ENCODE results near the gene INO80E.

INO80E gene
- long read RNA-seq, transcript INO80E-201 (6 exons, 1,489 nt) = major isoform, 7 of 21 reads
- long read RNA-seq, partial matches to known transcripts = 2 of 21 reads
- long read RNA-seq, other reads (novel, unspliced or antisense) = 5 of 21 reads

- H3K27me3 ChIP-seq (ENCODE audit: insufficient read depth, poor library complexity, severe bottlenecking) = no peaks in the 10 kb centered on the region
- TF ChIP-seq REST (IDR thresholded peaks at IDR 0.05; ENCODE audit: insufficient replicate concordance, low read depth) = peak; percentile 68
- no peak for TF ChIP-seq SPI1 (IDR thresholded peaks at IDR 0.05; ENCODE audit: borderline replicate concordance, low read depth)
- peak; percentile 51; the same call in 1 of the 2 replicates for TF ChIP-seq GABPA (IDR thresholded peaks at IDR 0.05; ENCODE audit: low read depth)
- TF ChIP-seq POLR2AphosphoS5 (IDR thresholded peaks at IDR 0.05; ENCODE audit: low read depth) = peak; percentile 73; the same call in 1 of the 2 replicates
- H3K27ac ChIP-seq (replicated peaks) = peak within 1 kb of the TSS; percentile 99
- peak; percentile 93 to 99 for DNase-seq (ENCODE audit: low read depth in 1 of 2, low spot score in 1 of 2)
- peak within 1 kb of the TSS; percentile 90 for H3K4me3 ChIP-seq (replicated peaks; ENCODE audit: insufficient read depth, low read length)
Measured at GRCh38 chr16:29995911-29996765, at the start of gene INO80E. TSS of gene INO80E (plus strand) at chr16:29996241. CDS start at chr16:29996311, 70 bp downstream.

GRCh38 chr16:29947897-29948296 is 48.1 kb upstream of the INO80E start:
- Histone ChIP-seq H3K27ac (replicated peaks) (no peak overlapping the region), H3K27me3 (ENCODE audit: insufficient read depth, poor library complexity, severe bottlenecking) (no peaks in the 10 kb centered on the region), H3K4me3 (replicated peaks; ENCODE audit: insufficient read depth, low read length) (no peak overlapping the region)
- DNase-seq (ENCODE audit: low read depth in 1 of 2, low spot score in 1 of 2) = no peak
- TF ChIP-seq REST (IDR thresholded peaks at IDR 0.05; ENCODE audit: insufficient replicate concordance, low read depth) (no peak), CTCF (IDR thresholded peaks at IDR 0.05; ENCODE audit: insufficient read depth, low read length) (no peak), SPI1 (IDR thresholded peaks at IDR 0.05; ENCODE audit: borderline replicate concordance, low read depth) (no peak), GABPA (IDR thresholded peaks at IDR 0.05; ENCODE audit: low read depth) (no peak), POLR2AphosphoS5 (IDR thresholded peaks at IDR 0.05; ENCODE audit: low read depth) (no peak)

- no peaks in the 10 kb centered on the region for H3K27me3 ChIP-seq (ENCODE audit: insufficient read depth, poor library complexity, severe bottlenecking)
- no peak overlapping the region for H3K4me3 ChIP-seq (replicated peaks; ENCODE audit: insufficient read depth, low read length)
- no peak overlapping the region for H3K27ac ChIP-seq (replicated peaks)
- TF ChIP-seq POLR2AphosphoS5 (IDR thresholded peaks at IDR 0.05; ENCODE audit: low read depth) (no peak), REST (IDR thresholded peaks at IDR 0.05; ENCODE audit: insufficient replicate concordance, low read depth) (no peak), GABPA (IDR thresholded peaks at IDR 0.05; ENCODE audit: low read depth) (no peak), CTCF (IDR thresholded peaks at IDR 0.05; ENCODE audit: insufficient read depth, low read length) (no peak)
- no peak for DNase-seq (ENCODE audit: low read depth in 1 of 2, low spot score in 1 of 2)
Measured at GRCh38 chr16:29950806-29951461, 45.1 kb upstream of the INO80E start.
